ENCODE results near the gene ATG7.

ATG7 gene

DNA sequence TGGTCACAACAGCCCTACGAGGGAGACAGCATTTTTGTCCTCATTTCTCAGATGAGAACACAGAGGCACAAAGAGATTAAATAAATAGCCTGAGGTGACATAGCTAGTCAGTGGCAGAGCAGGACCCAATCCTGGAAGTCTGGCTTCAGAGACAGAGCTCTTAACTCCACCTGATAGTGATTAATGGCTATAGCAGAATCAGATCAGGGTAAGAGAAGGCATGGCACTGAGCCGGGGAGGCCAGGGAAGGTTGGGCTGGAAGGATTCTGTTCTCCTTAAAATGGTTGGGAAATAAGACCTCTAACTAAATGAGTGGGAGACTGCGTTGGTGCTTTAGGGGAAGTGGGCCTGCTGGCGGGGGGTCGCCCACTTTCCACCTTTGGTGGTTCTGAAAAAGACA is 267.0 kb downstream of the ATG7 start:
- no peak for DNase-seq (ENCODE audit: low read depth)

DNA sequence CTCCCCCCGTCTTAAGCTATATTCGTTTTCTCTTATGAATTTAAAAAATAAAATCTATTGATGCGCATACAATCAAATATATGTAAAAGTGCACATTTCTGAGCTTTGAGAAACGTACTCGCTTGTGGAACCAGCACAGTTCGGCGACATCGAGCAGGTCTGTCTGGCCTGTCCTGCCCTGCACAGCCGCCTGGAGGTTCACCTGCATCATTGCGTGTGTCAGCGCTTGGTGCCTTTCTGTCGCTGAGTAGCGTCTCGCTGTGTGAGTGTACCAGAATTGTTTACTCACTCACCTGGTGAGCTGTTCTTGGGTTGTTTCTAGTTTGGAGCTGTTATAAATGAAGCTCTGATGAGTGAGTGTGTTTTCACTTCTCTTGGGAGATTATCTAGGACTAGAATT is 267.5 kb downstream of the ATG7 start:
- no peak for DNase-seq (ENCODE audit: low read depth)

GRCh38 chr3:11541321-11542303 is 269.4 kb downstream of the ATG7 start:
- DNase-seq (ENCODE audit: low read depth) = no peak

- no peak for DNase-seq (ENCODE audit: low read depth)
These were observed 270.4 kb downstream of the ATG7 start for GRCh38 chr3:11542551-11542950.

- DNase-seq (ENCODE audit: low read depth) = no peak
These were observed 271.1 kb downstream of the ATG7 start for GRCh38 chr3:11543141-11543947.

- DNase-seq (ENCODE audit: low read depth) = no peak
These were observed 271.8 kb downstream of the ATG7 start for GRCh38 chr3:11543948-11544387.

DNA sequence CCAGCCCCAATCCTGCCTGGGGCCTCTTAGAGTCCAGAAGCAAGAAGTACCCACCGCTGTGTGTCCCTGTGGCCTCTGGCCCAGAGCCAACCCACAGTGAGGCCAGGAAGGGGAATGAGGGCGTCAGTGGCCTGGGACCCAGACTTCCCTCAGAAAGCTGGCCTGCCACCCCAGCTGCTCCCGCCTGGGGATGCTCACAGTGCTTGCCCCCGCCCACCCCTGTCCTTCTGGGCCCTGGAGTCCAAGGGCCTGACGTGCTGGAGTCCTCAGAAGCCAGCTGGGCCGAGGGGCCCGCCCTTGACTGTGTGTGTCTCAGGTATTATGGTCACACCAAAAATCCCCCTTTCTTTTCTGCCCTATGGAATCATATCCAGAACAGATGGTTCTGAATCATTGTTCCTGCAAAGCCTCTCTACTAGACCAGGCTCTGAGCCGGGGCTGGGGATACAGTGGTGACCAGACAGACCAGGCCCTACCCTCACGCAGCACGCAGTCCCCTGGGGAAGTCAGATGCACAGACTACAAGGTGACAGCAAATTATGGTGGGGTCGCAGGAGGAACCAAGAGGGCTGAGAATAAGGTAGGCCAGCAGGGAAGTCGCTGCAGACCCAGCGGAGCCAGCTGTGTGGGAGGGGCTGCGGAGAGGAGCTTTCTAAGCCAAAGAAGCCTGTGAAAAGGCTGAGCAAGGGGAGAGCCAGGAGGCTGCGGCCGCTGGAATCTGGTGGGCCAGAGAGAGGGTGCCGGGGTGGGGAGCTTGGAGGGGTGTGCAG is 272.4 kb downstream of the ATG7 start:
- DNase-seq (ENCODE audit: low read depth) = no peak

- no peak for DNase-seq (ENCODE audit: low read depth)
These were observed 273.1 kb downstream of the ATG7 start for GRCh38 chr3:11545186-11545851.

DNA sequence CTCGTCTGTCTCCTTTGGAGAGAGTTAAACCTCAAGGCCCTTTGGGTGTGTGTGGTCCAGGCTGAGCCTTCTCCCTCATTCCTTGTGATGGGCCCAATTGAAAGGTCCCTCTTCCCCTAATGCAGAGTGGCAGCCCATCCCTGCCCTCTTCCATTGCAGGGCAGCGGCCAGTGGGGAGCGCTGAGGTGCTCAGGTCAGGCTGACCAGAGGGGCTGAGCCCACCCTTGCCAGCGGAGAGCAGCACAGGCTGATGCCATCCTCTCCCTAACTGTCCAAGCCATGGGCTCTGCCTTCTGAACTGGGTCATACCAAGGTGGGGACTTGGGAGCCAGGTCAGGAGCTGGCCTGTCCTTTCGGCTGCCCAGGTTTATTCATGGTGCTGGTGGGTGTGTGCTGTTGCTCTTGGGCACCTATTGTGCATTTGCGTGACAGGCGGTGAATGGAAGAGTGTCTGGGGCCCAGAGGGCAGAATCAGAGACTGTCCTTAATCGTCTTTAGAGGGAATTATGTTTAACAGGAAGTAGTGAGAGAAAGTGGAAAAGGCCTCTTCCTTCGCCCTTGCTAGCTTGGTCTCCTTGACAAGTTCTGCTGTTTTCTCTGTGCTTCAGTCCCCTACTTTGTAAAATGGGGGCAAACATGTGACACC is 274.6 kb downstream of the ATG7 start:
- DNase-seq (ENCODE audit: low read depth) = no peak

DNA sequence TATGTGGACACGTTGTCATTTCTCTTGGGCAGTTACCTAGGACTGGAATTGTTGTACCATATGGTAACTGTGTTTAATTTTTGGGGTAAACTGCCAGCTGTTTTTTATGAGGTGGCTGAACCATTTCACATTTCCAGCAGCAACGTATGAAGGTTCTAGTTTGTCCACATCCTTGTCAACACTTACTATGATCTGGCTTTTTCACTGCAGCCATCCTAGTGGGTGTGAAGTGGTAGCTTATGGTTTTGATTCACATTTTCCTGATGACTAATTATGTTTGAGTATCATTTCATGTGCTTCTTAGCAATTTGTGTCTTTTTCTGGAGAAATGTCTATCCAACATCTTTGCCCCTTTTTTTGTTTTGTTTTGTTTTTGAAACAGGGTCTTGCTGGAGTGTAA is 275.3 kb downstream of the ATG7 start:
- DNase-seq (ENCODE audit: low read depth) = no peak

GRCh38 chr3:11548721-11549131 is 276.5 kb downstream of the ATG7 start:
- no peak for DNase-seq (ENCODE audit: low read depth)

DNA sequence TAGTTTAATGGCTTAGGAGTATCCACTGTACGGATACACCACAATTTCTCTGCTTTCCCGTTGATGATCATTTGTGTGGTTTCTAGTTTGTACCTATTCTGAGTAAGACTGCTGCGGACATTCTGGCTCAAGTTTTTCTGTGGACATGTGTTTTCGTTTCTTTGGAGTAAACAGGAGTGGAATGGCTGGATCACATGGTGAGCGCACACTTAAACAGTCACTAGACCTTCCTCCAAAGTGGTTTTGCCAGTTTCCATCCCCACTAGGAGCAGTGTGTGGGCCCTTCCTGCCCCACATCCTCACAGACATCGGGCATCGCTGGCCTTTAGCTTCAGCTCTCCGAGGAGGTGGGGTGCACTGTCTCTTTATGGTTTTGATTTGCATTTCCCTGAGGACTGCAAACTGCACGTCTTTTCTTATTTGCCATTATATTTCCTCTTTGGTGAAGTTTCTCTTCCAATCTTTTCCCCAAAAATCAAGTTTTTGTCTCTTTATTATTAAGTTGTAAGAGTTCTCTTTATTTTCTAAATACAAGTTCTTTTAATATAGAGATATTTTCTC is 277.5 kb downstream of the ATG7 start:
- DNase-seq (ENCODE audit: low read depth) = no peak

GRCh38 chr3:11551036-11551435 is 278.8 kb downstream of the ATG7 start:
- DNase-seq (ENCODE audit: low read depth) = no peak

GRCh38 chr3:11552289-11553264 is 280.4 kb downstream of the ATG7 start:
- no peak for DNase-seq (ENCODE audit: low read depth)

GRCh38 chr3:11553436-11554235 is 281.4 kb downstream of the ATG7 start:
- no peak for DNase-seq (ENCODE audit: low read depth)

DNA sequence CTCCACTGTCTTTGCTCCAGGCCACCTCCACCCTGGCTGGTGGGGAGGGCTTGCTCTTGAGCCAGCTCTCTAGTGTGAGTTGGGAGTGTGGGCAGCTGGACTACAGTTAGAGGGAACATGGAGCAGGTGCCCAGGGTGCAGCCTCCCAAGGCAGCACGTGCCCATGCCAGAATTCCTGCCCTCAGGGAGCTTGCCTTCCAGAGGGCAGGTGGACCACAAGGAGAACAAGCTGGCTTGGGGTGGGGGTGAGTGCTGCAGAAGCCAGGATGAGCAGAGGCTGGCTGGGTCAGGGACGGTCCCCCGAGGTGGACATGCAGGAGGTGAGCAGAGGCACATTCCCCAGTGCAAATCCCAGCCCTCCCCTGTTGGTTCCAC is 282.0 kb downstream of the ATG7 start:
- DNase-seq (ENCODE audit: low read depth) = no peak

- DNase-seq (ENCODE audit: low read depth) = no peak
These were observed 282.5 kb downstream of the ATG7 start for GRCh38 chr3:11554666-11555065.

- DNase-seq (ENCODE audit: low read depth) = no peak
These were observed 283.1 kb downstream of the ATG7 start for GRCh38 chr3:11555211-11555782.

All from stimulated activated CD8-positive, alpha-beta memory T cell treated with anti-CD3 and anti-CD28 coated beads, Interleukin-12 subunit alpha, Interleukin-12 subunit beta, amount 100 ng/mL, for 4 hours (primary cell).